HG03064 (cell line): ENCODE data around the gene RNF145.
"Not testable (repeated sequence)": the region's sequence is repeated elsewhere in the genome, so short reads cannot be mapped to it uniquely, and the experiment has no call there.

ENCODE experiments used
- ATAC-seq: cut with Tn5 transposase; IDR thresholded peaks from one replicate; pipeline ENCODE4 v1.9.1; 2021; ENCODE audit warnings: low read depth; ENCODE audit not compliant: unreplicated experiment

Gene RNF145

DNA sequence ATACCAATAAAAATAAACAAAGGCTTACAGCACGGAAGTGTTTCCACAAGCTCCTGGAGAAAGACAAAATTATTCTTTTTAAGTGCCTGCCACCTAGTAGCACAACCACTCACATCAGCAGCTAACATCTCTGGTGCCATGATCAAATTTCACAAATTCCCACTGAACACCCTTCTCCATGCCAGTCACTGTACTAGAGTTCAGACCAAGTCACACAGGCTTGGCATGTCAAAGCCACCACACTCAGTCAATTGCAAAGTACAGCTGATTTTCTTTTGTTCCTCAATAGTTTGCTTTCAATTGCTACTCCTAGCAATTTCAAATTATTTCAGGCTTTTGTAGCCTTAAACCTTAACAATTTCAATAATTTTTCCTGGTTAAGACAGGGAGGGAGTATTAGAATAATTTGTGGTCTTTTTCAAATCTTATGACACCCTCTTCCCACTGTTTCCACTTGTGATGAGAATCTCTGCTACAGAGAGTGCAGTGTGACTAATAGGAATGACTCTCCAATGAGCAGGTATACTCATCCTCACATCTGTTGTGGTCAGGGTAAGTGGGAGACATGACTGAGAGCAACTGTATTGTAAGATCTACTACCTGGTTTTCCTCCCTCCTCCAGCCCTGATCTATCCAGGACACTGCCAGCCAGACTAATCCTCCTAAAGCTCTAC is 46.2 kb downstream of the RNF145 start:
- no peak for ATAC-seq

- ATAC-seq: no peak
These were observed 47.8 kb downstream of the RNF145 start for GRCh38 chr5:159161361-159162214.

GRCh38 chr5:159158553-159159091 is 50.7 kb downstream of the RNF145 start:
- ATAC-seq: not testable (repeated sequence)

DNA sequence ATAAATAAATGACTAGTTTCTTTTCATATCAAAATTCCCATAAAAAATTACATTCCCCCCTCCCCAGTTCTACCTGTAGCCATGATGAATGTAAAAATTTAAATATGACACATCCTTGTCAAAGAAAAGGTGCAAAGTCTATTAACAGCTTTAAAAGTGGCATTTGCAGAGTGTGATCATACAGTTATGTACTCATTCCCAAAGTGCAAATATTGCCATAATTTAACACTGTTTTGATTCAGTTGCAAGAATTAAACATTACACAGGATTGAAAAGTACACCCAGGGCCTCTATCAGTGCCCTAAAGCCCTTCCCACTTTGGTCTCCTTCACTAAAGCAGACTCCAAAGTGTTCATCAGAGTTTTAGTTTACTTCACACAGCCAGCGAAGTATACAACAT is 51.8 kb downstream of the RNF145 start:
- ATAC-seq: no peak

DNA sequence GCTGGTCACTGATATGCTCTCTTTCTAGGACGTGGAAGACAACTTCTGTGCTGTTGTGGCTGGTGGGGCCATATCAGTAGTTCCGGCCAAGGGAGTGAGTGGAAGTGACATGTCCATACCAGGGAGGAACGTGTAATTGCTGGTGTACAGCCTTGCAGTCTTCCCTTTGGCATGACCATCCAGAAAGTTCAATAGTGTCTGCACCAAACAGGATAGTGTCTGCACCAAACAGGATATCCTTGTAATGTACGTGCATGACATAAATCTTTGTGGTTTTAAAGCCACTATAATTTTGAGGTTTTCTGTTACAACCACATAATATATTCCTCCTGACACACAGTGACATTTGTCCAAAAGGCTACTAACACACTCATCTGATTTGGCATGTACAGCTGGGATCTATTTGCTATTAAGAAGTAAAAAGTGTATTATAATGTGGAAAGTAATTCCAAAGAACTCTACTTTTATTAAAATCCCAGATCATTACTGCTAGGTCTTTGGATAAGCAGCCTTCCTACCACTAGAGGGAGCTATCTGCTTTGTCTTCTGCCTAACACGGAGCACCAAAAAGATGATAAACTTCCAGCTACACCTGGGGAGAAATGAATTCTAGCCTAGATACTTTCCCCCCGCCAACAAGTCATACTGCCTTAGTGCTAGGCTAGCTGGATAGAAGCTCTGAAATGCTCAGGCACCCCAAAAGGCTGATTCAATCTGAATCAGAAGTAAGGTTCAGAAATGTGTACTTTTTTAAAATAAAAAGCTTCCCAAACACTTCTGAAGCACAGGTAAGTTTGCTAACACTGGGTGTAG is 52.7 kb downstream of the RNF145 start:
- ATAC-seq: no peak

DNA sequence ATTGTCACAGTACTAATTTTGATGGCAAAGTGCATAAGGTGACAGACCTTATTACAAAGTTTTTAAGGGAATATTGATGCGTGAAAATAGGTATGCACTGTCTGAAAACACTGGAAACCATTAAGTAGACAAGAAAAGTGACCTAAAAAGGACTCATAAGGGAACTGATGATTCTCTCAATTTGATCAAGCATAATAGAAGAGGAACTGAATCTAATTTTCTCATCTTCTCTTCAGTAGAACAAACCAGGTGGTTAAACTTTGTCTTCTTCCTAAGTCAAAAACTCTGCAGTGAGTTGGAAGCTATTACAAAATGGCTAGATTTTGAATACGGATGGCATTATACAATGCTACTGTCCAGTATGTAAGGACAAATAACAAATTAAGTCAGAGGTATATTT is 53.4 kb downstream of the RNF145 start:
- ATAC-seq: no peak

- no peak for ATAC-seq
These were observed 56.5 kb downstream of the RNF145 start for GRCh38 chr5:159152876-159153275.

DNA sequence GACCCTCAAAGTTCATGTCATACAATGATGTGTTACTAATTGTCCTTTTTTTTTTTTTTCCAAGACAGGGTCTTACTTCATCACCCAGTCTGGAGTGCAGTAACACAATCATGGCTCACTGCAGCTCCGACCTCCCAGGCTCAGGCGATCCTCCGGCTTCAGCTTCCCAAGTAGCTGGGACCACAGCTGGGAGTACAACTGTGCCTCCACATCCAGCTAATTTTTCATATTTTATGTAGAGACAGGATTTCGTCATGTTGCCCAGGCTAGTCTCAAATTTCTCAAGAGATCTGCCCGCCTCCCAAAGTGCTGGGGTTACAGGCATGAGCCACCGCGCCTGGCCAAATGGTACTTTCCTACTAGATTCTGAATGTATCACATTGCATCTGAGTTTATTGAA is 60.3 kb downstream of the RNF145 start:
- ATAC-seq: no peak

GRCh38 chr5:159147976-159148375 is 61.4 kb downstream of the RNF145 start:
- ATAC-seq: no peak

DNA sequence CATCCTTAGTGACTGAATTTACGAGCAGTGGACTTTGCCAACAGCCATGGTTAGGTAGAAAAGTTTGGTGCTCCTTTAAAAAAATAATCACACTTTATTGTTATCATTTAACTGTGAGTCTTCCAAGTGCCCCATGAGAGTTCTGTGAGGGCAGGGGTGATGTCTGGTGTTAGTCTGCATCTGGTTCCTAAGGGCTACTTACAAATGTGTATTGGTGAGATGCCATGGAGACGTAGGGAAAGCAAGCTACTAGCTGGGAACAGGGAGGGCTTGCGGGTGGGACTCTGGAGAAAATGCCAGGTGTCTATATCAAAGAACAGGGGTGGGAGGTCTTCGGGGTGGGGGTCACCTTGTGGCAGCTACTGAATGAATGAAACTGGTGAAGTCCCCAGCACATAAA is 62.5 kb downstream of the RNF145 start:
- no peak for ATAC-seq

GRCh38 chr5:159145160-159145559 is 64.2 kb downstream of the RNF145 start:
- not testable (repeated sequence) for ATAC-seq

DNA sequence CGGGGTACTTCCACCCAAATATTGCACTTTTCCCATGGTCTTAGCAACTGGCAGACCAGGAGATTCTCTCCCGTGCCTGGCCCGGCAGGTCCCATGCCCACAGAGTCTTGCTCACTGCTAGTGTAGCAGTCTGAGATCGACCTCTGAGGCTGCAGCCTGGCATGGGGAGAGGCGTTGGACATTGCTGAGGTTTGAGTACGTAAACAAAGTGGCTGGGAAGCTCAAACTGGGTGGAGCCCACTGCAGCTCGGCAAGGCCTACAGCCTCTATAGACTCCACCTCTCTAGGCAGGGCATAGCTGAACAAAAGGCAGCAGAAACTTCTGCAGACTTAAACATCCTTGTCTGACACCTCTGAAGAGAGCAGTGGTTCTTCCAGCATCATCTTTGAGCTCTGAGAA is 69.6 kb downstream of the RNF145 start:
- no peak for ATAC-seq

GRCh38 chr5:159135896-159136531 is 73.3 kb downstream of the RNF145 start:
- no peak for ATAC-seq

GRCh38 chr5:159133041-159133741 is 76.2 kb downstream of the RNF145 start:
- no peak for ATAC-seq

DNA sequence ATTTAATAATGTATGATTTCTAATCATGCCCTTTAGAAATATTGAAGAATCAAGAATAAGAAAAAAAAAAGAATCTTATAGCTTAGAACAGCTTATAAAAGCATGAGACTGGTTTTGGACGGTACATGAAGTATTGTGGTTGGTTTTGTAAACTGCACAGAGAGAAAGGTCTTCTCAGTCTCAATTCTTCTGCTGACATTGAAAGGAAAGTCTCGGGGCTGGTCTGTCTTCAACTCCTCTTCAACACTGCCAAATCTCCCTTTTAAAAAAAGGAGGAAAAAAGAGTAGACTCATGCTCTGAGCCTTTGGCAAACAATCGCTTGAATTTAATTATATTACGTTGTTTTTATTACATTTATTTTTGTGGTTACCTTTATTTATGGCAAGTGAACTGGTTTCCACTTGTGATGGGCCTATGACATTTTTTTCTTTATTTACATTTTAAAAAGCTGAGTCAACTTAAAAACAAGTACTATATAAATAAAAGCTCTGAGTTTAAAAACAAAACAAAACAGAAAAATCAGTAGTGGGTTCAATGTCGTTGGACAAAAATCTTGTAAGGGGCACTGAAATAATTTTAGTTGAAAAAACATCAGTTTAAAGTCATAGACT is 76.8 kb downstream of the RNF145 start:
- ATAC-seq: no peak

DNA sequence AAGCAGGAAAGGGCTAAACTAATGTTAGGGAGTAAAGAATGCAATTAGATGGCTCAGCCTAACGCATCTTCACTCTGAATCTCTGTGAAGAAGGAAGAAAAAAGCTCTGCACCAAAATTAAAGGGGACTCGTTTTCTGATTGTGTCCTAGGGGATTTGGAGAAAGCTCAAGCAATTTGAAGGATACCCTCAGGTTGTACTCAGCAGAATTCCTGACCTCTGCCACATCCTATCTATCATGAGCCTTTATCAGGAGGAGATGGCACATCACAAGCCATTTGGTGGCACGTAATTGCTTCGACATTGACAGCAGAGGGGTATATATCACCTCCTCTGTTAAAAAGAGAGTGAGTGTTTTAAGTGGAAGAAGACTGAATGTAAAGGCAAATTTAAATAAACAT is 77.4 kb downstream of the RNF145 start:
- ATAC-seq: no peak

DNA sequence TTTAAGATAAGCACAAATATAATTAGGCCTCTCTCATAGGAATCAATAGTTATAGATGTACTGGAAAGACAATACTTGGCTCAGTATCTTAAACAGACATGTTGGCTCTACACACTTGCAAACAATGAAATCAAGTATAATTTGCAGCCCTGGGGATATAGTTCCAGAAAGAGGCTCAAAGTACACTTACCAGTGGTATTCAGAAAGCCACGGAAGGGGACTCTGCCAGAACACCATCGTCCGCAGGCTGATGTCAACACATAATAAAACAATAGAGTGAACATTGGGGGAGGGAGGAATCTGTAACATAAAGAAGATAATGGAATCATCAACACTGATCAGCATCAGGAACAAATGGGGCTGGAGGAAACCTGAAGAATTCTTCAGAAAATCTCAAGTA is 78.5 kb downstream of the RNF145 start:
- no peak for ATAC-seq

- no peak for ATAC-seq
These were observed 81.2 kb downstream of the RNF145 start for GRCh38 chr5:159128070-159128541.

DNA sequence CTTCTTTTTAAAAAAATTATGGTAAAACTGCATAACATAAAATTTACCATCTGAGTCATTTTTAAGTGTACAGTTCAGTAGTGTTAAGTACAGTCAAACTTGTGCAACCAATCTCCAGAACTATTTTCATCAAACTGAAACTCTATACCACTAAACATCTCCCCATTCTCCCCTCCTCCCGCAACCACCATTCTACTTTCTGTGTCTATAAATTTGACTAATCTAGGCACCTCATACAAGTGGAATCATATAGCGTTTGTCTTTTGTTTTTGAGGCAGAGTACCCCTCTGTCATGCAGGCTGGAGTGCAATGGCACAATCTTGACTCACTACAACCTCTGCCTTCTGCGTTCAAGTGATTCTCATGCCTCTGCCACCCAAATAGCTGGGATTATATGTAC is 85.7 kb downstream of the RNF145 start:
- no peak for ATAC-seq
